ENCODE data around the gene LEFTY1. TPM values are rescaled to one million over a fixed set of nuclear protein-coding genes. Genes with fewer than 3 reads are reported as not detected.

LEFTY1 gene
- total RNA-seq, 1 experiment from 2014 or later, result not detected

DNA sequence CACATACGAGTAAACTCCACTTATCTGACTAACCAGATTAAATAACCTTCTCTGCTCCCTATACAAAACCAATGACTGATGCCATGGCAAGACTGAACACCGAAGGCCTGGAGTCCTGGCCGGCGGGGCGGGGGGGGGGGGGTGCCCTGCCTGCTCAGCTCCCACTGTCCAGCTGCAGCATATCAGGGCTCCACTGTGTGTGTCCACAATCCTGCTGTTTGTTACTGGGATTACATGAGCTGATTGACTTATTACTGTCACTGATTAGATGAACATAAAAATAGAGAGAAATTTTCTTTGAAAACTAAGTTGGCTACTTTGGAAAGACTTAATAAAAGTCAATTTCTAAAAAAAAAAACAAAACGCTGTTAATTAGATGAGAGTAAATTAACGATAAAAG, 31.7 kb downstream of the LEFTY1 start:
- no peaks in the 10 kb centered on the region for H3K9me3 ChIP-seq (ENCODE audit: control insufficient read depth, insufficient read depth, low read depth, low read length)
- DNase-seq (ENCODE audit: low read depth, low spot score) (no peak), ATAC-seq (no peak)
- CTCF ChIA-PET, result interaction anchor here (0.7 kb wide), 1 partner anchor 403 kb away, joined by 8 read pairs; no protein-coding TSS in a partner anchor
- H3K27me3 ChIP-seq (ENCODE audit: control insufficient read depth, insufficient read depth, low read length), result no peaks in the 10 kb centered on the region
- no peak overlapping the region for H3K4me3 ChIP-seq (ENCODE audit: low read depth in 2 of 2, low read length in 2 of 2)
- BruUV-seq (replicated peaks), result no TSS peak
- intact Hi-C loops (cut with micrococcal nuclease; ENCODE audit: unreplicated experiment), result no loop called here
- no peaks in the 10 kb centered on the region; the same call in 1 of the 2 replicates for H3K36me3 ChIP-seq (ENCODE audit: control insufficient read depth, insufficient read depth, low read length)
- no peaks in the 10 kb centered on the region for H3K4me1 ChIP-seq (ENCODE audit: control insufficient read depth, insufficient read depth, low read length)
- in situ Hi-C loops (cut with HindIII; ENCODE audit: low pct_unique_long_range_greater_than_20kb, low sequenced_read_pairs), result no loop called here
- TF ChIP-seq, protein P1, sequence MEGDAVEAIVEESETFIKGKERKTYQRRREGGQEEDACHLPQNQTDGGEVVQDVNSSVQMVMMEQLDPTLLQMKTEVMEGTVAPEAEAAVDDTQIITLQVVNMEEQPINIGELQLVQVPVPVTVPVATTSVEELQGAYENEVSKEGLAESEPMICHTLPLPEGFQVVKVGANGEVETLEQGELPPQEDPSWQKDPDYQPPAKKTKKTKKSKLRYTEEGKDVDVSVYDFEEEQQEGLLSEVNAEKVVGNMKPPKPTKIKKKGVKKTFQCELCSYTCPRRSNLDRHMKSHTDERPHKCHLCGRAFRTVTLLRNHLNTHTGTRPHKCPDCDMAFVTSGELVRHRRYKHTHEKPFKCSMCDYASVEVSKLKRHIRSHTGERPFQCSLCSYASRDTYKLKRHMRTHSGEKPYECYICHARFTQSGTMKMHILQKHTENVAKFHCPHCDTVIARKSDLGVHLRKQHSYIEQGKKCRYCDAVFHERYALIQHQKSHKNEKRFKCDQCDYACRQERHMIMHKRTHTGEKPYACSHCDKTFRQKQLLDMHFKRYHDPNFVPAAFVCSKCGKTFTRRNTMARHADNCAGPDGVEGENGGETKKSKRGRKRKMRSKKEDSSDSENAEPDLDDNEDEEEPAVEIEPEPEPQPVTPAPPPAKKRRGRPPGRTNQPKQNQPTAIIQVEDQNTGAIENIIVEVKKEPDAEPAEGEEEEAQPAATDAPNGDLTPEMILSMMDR (IDR thresholded peaks at IDR 0.05), result no peak
- TF ChIP-seq POLR2AphosphoS5 (IDR thresholded peaks at IDR 0.05; ENCODE audit: low read depth, low read length) (no peak), TCF7L2 (IDR thresholded peaks at IDR 0.05; ENCODE audit: low read depth, low read length) (no peak), SIN3A (IDR thresholded peaks at IDR 0.05; ENCODE audit: borderline replicate concordance, insufficient read depth, low read depth, low read length) (no peak)
- TF ChIP-seq, protein P2, sequence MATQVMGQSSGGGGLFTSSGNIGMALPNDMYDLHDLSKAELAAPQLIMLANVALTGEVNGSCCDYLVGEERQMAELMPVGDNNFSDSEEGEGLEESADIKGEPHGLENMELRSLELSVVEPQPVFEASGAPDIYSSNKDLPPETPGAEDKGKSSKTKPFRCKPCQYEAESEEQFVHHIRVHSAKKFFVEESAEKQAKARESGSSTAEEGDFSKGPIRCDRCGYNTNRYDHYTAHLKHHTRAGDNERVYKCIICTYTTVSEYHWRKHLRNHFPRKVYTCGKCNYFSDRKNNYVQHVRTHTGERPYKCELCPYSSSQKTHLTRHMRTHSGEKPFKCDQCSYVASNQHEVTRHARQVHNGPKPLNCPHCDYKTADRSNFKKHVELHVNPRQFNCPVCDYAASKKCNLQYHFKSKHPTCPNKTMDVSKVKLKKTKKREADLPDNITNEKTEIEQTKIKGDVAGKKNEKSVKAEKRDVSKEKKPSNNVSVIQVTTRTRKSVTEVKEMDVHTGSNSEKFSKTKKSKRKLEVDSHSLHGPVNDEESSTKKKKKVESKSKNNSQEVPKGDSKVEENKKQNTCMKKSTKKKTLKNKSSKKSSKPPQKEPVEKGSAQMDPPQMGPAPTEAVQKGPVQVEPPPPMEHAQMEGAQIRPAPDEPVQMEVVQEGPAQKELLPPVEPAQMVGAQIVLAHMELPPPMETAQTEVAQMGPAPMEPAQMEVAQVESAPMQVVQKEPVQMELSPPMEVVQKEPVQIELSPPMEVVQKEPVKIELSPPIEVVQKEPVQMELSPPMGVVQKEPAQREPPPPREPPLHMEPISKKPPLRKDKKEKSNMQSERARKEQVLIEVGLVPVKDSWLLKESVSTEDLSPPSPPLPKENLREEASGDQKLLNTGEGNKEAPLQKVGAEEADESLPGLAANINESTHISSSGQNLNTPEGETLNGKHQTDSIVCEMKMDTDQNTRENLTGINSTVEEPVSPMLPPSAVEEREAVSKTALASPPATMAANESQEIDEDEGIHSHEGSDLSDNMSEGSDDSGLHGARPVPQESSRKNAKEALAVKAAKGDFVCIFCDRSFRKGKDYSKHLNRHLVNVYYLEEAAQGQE (IDR thresholded peaks at IDR 0.05; ENCODE audit: insufficient read depth in 1 of 2, low read depth in 2 of 2, low read length in 1 of 2), result no peak
- H3K27ac ChIP-seq (ENCODE audit: low read length), result no peak overlapping the region
- POLR2A ChIA-PET, result no interaction called here

DNA sequence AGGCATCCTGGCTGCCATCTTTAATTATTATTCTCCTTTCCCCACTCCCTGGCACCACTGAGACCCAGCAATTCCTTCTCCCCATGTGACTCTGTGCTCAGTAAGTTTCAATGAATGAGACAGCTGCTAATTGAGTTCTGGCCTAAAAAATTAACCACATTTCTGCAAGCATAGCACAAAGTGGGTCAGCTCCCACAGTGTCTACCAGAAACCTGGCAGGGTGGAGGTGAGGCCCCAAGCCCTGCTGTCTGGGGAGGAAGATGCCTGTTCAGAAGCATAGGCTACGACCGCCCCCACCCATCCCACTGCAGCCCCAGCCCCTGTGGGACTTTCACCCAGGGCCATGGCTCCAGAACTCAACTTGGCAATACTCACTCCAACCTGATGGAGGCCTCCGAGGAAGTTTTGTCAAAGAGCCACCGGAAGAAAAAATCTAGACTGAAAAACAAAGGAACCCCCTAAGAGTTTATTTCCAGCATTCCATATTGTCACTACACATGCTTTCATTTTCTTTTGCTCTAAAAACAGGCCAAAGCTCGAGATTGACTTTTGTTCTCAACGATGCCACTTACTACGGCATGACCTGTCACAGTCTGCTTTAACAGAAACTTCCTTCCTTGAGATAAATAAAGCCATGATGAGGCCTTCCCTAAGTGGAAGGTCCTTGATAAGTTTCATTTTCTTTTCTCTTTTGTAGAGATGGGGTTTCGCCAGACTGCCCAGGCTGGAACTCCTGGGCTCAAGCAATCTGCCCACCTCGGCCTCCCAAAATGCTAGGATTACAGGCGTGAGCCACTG, 33.2 kb downstream of the LEFTY1 start:
- ChIA-PET POLR2A (no interaction called here), CTCF (interaction anchor here (1.4 kb wide), 1 partner anchor 56 kb away, joined by 4 read pairs; no protein-coding TSS in a partner anchor)
- no TSS peak for BruUV-seq (replicated peaks)
- Histone ChIP-seq H3K4me1 (ENCODE audit: control insufficient read depth, insufficient read depth, low read length) (no peaks in the 10 kb centered on the region), H3K9me3 (ENCODE audit: control insufficient read depth, insufficient read depth, low read depth, low read length) (no peaks in the 10 kb centered on the region), H3K27ac (ENCODE audit: low read length) (no peak overlapping the region), H3K27me3 (ENCODE audit: control insufficient read depth, insufficient read depth, low read length) (no peaks in the 10 kb centered on the region), H3K36me3 (ENCODE audit: control insufficient read depth, insufficient read depth, low read length) (no peaks in the 10 kb centered on the region; the same call in 1 of the 2 replicates), H3K4me3 (ENCODE audit: low read depth in 2 of 2, low read length in 2 of 2) (no peak overlapping the region)
- ATAC-seq (no peak), DNase-seq (ENCODE audit: low read depth, low spot score) (no peak)
- in situ Hi-C loops (cut with HindIII; ENCODE audit: low pct_unique_long_range_greater_than_20kb, low sequenced_read_pairs) (no loop called here), intact Hi-C loops (cut with micrococcal nuclease; ENCODE audit: unreplicated experiment) (no loop called here)
- TF ChIP-seq, protein P2 (IDR thresholded peaks at IDR 0.05; ENCODE audit: insufficient read depth in 1 of 2, low read depth in 2 of 2, low read length in 1 of 2), result no peak
- no peak for TF ChIP-seq POLR2AphosphoS5 (IDR thresholded peaks at IDR 0.05; ENCODE audit: low read depth, low read length)
- TF ChIP-seq SIN3A (IDR thresholded peaks at IDR 0.05; ENCODE audit: borderline replicate concordance, insufficient read depth, low read depth, low read length), result no peak
- TF ChIP-seq, protein P1 (IDR thresholded peaks at IDR 0.05), result no peak
- TF ChIP-seq TCF7L2 (IDR thresholded peaks at IDR 0.05; ENCODE audit: low read depth, low read length), result no peak

All from Panc1 (cell line).